GM23338 (cell line): ENCODE measurements around the gene AKAP1. TPM values are rescaled to one million over a fixed set of nuclear protein-coding genes. Genes with fewer than 3 reads are reported as not detected.
A peak's percentile ranks its signal among the peaks of the same experiment; 100 is the strongest.

ENCODE experiments used
- ATAC-seq: fragments of 200-7000 bp; cut with Tn5 transposase; 3 replicates; pipeline ENCODE4 v1.9.1; 2020
- DNase-seq: peaks from one replicate; pipeline ENCODE4 v3.0.0-alpha.2; 2015; ENCODE audit warnings: low spot score
- H2AFZ ChIP-seq: fragments of 200-600 bp; sonication (generic); 2 replicates; pipeline ENCODE4 v1.8.0; 2016; ENCODE audit warnings: antibody characterized with exemption, mild to moderate bottlenecking, moderate library complexity
- H3F3A ChIP-seq: fragments of 200-600 bp; sonication (generic); replicated peaks from 2 replicates; pipeline ENCODE4 v1.8.0; 2017; ENCODE audit warnings: antibody characterized with exemption, mixed run types, low read depth
- H3K27ac ChIP-seq: fragments of 200-600 bp; sonication (generic); 2 replicates; pipeline ENCODE4 v1.6.1; 2016; ENCODE audit warnings: low read depth
- H3K27me3 ChIP-seq: fragments of 200-600 bp; sonication (generic); 2 replicates; pipeline ENCODE4 v1.8.0; 2016; ENCODE audit warnings: mild to moderate bottlenecking, mixed run types, moderate library complexity; ENCODE audit not compliant: insufficient read depth
- H3K36me3 ChIP-seq: fragments of 200-600 bp; sonication (generic); 2 replicates; pipeline ENCODE4 v1.8.0; 2016; ENCODE audit warnings: mild to moderate bottlenecking; ENCODE audit not compliant: insufficient read depth
- H3K4me1 ChIP-seq: fragments of 200-600 bp; sonication (generic); 2 replicates; pipeline ENCODE4 v1.8.0; 2016; ENCODE audit warnings: mild to moderate bottlenecking, moderate library complexity; ENCODE audit not compliant: insufficient read depth
- H3K4me2 ChIP-seq: fragments of 200-600 bp; sonication (generic); 2 replicates; pipeline ENCODE4 v1.7.1; 2017; ENCODE audit warnings: mixed run types
- H3K4me3 ChIP-seq: fragments of 200-600 bp; sonication (generic); 2 replicates; pipeline ENCODE4 v1.6.1; 2016; ENCODE audit warnings: mixed run types
- H3K79me2 ChIP-seq: fragments of 200-600 bp; sonication (generic); replicated peaks from 2 replicates; pipeline ENCODE4 v1.8.0; 2017; ENCODE audit warnings: mild to moderate bottlenecking; ENCODE audit not compliant: insufficient read depth
- H3K9me2 ChIP-seq: fragments of 200-600 bp; sonication (generic); 2 replicates; pipeline ENCODE4 v1.8.0; 2017; ENCODE audit not compliant: insufficient read depth
- H4K20me1 ChIP-seq: fragments of 200-600 bp; sonication (generic); replicated peaks from 2 replicates; pipeline ENCODE4 v1.8.0; 2017; ENCODE audit warnings: mild to moderate bottlenecking; ENCODE audit not compliant: insufficient read depth
- H3K27ac Mint-ChIP-seq: 2 replicates; pipeline ENCODE4 v1.8.0; 2020; ENCODE audit warnings: inconsistent platforms, mild to moderate bottlenecking, moderate library complexity, mixed read lengths
- H3K27me3 Mint-ChIP-seq: 3 replicates; pipeline ENCODE4 v1.8.0; 2022; ENCODE audit warnings: low read depth, mild to moderate bottlenecking, moderate library complexity, mixed read lengths, inconsistent platforms; ENCODE audit not compliant: insufficient read depth, poor library complexity
- H3K36me3 Mint-ChIP-seq: 3 replicates; pipeline ENCODE4 v1.8.0; 2021; ENCODE audit warnings: low read depth, mild to moderate bottlenecking, inconsistent platforms, moderate library complexity, mixed read lengths
- H3K4me1 Mint-ChIP-seq: 3 replicates; pipeline ENCODE4 v1.8.0; 2020; ENCODE audit warnings: mild to moderate bottlenecking, inconsistent platforms, mixed read lengths
- H3K4me3 Mint-ChIP-seq: 3 replicates; pipeline ENCODE4 v1.8.0; 2021; ENCODE audit warnings: moderate library complexity, mild to moderate bottlenecking, inconsistent platforms, mixed read lengths
- H3K9me3 Mint-ChIP-seq: 3 replicates; pipeline ENCODE4 v1.8.0; 2020; ENCODE audit warnings: moderate library complexity, mild to moderate bottlenecking, inconsistent platforms, mixed read lengths
- CTCF ChIP-seq, 2 experiments: fragments of 200-600 bp in 1 of 2; sonication (generic) in 1 of 2; conservative IDR thresholded peaks; 2 replicates each; pipeline versions ENCODE4 v1.5.1 to v1.6.1; 2016 to 2017; ENCODE audit warnings: antibody characterized with exemption in 2 of 2, low read depth in 2 of 2, mild to moderate bottlenecking in 2 of 2, moderate library complexity in 1 of 2
- ZNF462 ChIP-seq: fragments of 250-450 bp; sonication (Bioruptor Pico); IDR thresholded peaks from 2 replicates; pipeline ENCODE4 v1.5.0; 2020; ENCODE audit warnings: mild to moderate bottlenecking, moderate library complexity
- polyA plus RNA-seq: library from polyadenylated mRNA; unstranded; fragments of >200 nt; fragmentation: Nextera tagmentation; extraction: Ambion mirVana; gene quantifications from 2 replicates; pipeline ENCODE4 v1.2.1, GENCODE V29; 2016
- total RNA-seq: library from RNA; depleted of rRNA; stranded (reverse); fragments of >200 nt; shearing (Covaris generic); gene quantifications from 2 replicates; pipeline ENCODE4 v1.2.3, GENCODE V29; 2014

The AKAP1 gene
- total and polyA plus RNA-seq, 2 experiments from 2014 or later = 19.6 to 45.9 TPM

GRCh38 chr17:57106107-57106835, 21.2 kb downstream of the AKAP1 start:
- H3K4me1 Mint-ChIP-seq = peaks cover 43% of the 10 kb centered on the region
- ATAC-seq (peak; percentile 81), DNase-seq (peak; percentile 64)
- Histone ChIP-seq H3K9me2 (no peaks in the 10 kb centered on the region), H3K27me3 (no peaks in the 10 kb centered on the region), H3K36me3 (peaks cover 4% of the 10 kb centered on the region), H4K20me1 (no peaks in the 10 kb centered on the region; the same call in 1 of the 2 replicates), H3K4me2 (no peak overlapping the region), H3K27ac (no peak overlapping the region), H2AFZ (no peak overlapping the region), H3K4me1 (peaks cover 10% of the 10 kb centered on the region), H3K79me2 (peaks cover 48% of the 10 kb centered on the region), H3K4me3 (no peak overlapping the region), H3F3A (no peaks in the 10 kb centered on the region)
- H3K9me3 Mint-ChIP-seq = no peaks in the 10 kb centered on the region; the same call in 2 of the 3 replicates
- H3K4me3 Mint-ChIP-seq = no peak overlapping the region
- H3K27me3 Mint-ChIP-seq = peaks cover 11% of the 10 kb centered on the region
- no peak overlapping the region for H3K27ac Mint-ChIP-seq
- peaks cover 24% of the 10 kb centered on the region for H3K36me3 Mint-ChIP-seq
- TF ChIP-seq ZNF462 (CRISPR knock-in tag) (no peak), CTCF (conservative IDR thresholded peaks at IDR 0.05; ENCODE audit: low read depth in 2 of 2) (peak; percentile 53 to 71)
